H9 (cell line): ENCODE measurements around the gene CPEB2. TPM values are rescaled to one million over a fixed set of nuclear protein-coding genes. Genes with fewer than 3 reads are reported as not detected.

Source experiments
- DNase-seq: peaks from one replicate; pipeline ENCODE4 v3.0.0-alpha.2; 2017
- H2AFZ ChIP-seq: one replicate; pipeline ENCODE4 v1.6.1; 2013; ENCODE audit warnings: mild to moderate bottlenecking, low read length, control low read depth, moderate library complexity
- H2AK5ac ChIP-seq: 2 replicates; pipeline ENCODE4 v1.6.1; 2013; ENCODE audit warnings: low read length, control low read depth, mixed read lengths; ENCODE audit not compliant: insufficient read length
- H2BK120ac ChIP-seq: one replicate; pipeline ENCODE4 v1.6.1; 2013; ENCODE audit warnings: low read depth, mild to moderate bottlenecking, low read length, control low read depth, inconsistent platforms; ENCODE audit not compliant: poor library complexity, severe bottlenecking
- H2BK12ac ChIP-seq: 2 replicates; pipeline ENCODE4 v1.6.1; 2013; ENCODE audit warnings: low read length, control low read depth, mixed read lengths, low read depth; ENCODE audit not compliant: insufficient read length
- H2BK15ac ChIP-seq: 2 replicates; pipeline ENCODE4 v1.6.1; 2013; ENCODE audit warnings: low read depth, low read length, control low read depth
- H2BK20ac ChIP-seq: one replicate; pipeline ENCODE4 v1.6.1; 2013; ENCODE audit warnings: low read depth, mild to moderate bottlenecking, low read length, control low read depth, inconsistent platforms; ENCODE audit not compliant: poor library complexity, severe bottlenecking
- H2BK5ac ChIP-seq: 2 replicates; pipeline ENCODE4 v1.6.1; 2013; ENCODE audit warnings: low read length, control low read depth, mixed read lengths; ENCODE audit not compliant: insufficient read length
- H3K14ac ChIP-seq: 2 replicates; pipeline ENCODE4 v1.6.1; 2013; ENCODE audit warnings: low read length, control low read depth; ENCODE audit not compliant: insufficient read depth
- H3K18ac ChIP-seq: 2 replicates; pipeline ENCODE4 v1.6.1; 2013; ENCODE audit warnings: low read depth, mild to moderate bottlenecking, mixed read lengths, low read length, control low read depth; ENCODE audit not compliant: insufficient read length
- H3K23ac ChIP-seq: 2 replicates; pipeline ENCODE4 v1.6.1; 2013; ENCODE audit warnings: low read length, control low read depth, mixed read lengths, low read depth; ENCODE audit not compliant: insufficient read length
- H3K23me2 ChIP-seq: 2 replicates; pipeline ENCODE4 v1.6.1; 2013; ENCODE audit warnings: low read depth, mild to moderate bottlenecking, mixed read lengths, low read length, control low read depth; ENCODE audit not compliant: insufficient read length, poor library complexity, severe bottlenecking
- H3K27ac ChIP-seq: 2 replicates; pipeline ENCODE4 v1.5.1; 2013; ENCODE audit warnings: low read length, control low read depth, mixed read lengths, low read depth; ENCODE audit not compliant: insufficient read length
- H3K27me3 ChIP-seq: 2 replicates; pipeline ENCODE4 v1.6.1; 2013; ENCODE audit warnings: low read length, control low read depth, inconsistent platforms; ENCODE audit not compliant: insufficient read depth
- H3K4ac ChIP-seq: 2 replicates; pipeline ENCODE4 v1.6.1; 2013; ENCODE audit warnings: low read depth, mild to moderate bottlenecking, control low read depth, inconsistent platforms, low read length, moderate library complexity
- H3K4me1 ChIP-seq: 2 replicates; pipeline ENCODE4 v1.6.1; 2013; ENCODE audit warnings: low read length, control low read depth, inconsistent platforms; ENCODE audit not compliant: insufficient read depth
- H3K4me2 ChIP-seq: 2 replicates; pipeline ENCODE4 v1.6.1; 2013; ENCODE audit warnings: low read length, control low read depth, mixed read lengths; ENCODE audit not compliant: insufficient read length, insufficient read depth
- H3K56ac ChIP-seq: 2 replicates; pipeline ENCODE4 v1.6.1; 2013; ENCODE audit warnings: low read depth, mild to moderate bottlenecking, mixed read lengths, low read length, control low read depth; ENCODE audit not compliant: insufficient read length
- H3K79me1 ChIP-seq: 2 replicates; pipeline ENCODE4 v1.6.1; 2013; ENCODE audit warnings: low read depth, mild to moderate bottlenecking, moderate library complexity, low read length, control low read depth, inconsistent platforms; ENCODE audit not compliant: insufficient read depth, poor library complexity, severe bottlenecking
- H3K79me2 ChIP-seq: 2 replicates; pipeline ENCODE4 v1.6.1; 2013; ENCODE audit warnings: low read length, control low read depth, inconsistent platforms; ENCODE audit not compliant: insufficient read depth
- H3K9ac ChIP-seq: 2 replicates; pipeline ENCODE4 v1.6.1; 2013; ENCODE audit warnings: low read length, control low read depth, mixed read lengths; ENCODE audit not compliant: insufficient read length; ENCODE audit errors: extremely low read depth
- H3K9me3 ChIP-seq: one replicate; pipeline ENCODE4 v1.6.1; 2013; ENCODE audit warnings: low read depth, low read length, inconsistent platforms; ENCODE audit not compliant: control insufficient read depth
- H3T11ph ChIP-seq: one replicate; pipeline ENCODE4 v1.6.1; 2013; ENCODE audit warnings: mild to moderate bottlenecking, low read length, control low read depth, inconsistent platforms
- H4K20me1 ChIP-seq: one replicate; pipeline ENCODE4 v1.6.1; 2013; ENCODE audit not compliant: control insufficient read depth, insufficient read length, insufficient read depth
- H4K5ac ChIP-seq: 2 replicates; pipeline ENCODE4 v1.6.1; 2013; ENCODE audit warnings: low read depth, mild to moderate bottlenecking, mixed read lengths, low read length, control low read depth; ENCODE audit not compliant: insufficient read length
- H4K8ac ChIP-seq: replicated peaks from 2 replicates; pipeline ENCODE4 v1.6.1; 2013; ENCODE audit warnings: low read length, control low read depth, mixed read lengths, low read depth; ENCODE audit not compliant: insufficient read length
- H4K91ac ChIP-seq: 2 replicates; pipeline ENCODE4 v1.6.1; 2013; ENCODE audit warnings: low read depth, mild to moderate bottlenecking, moderate library complexity, mixed read lengths, low read length, control low read depth; ENCODE audit not compliant: insufficient read length
- H3K27ac Mint-ChIP-seq, 3 experiments: 2 replicates in 2 of 3; 3 replicates in 1 of 3; pipeline ENCODE4 v1.8.0; 2020 to 2021; ENCODE audit warnings: mixed read lengths in 3 of 3, mild to moderate bottlenecking in 1 of 3, moderate library complexity in 1 of 3
- H3K27me3 Mint-ChIP-seq: 2 replicates; pipeline ENCODE4 v1.8.0; 2021; ENCODE audit warnings: low read depth, mild to moderate bottlenecking, moderate library complexity, mixed read lengths
- H3K36me3 Mint-ChIP-seq, 3 experiments: 2 replicates in 2 of 3; 3 replicates in 1 of 3; pipeline ENCODE4 v1.8.0; 2020 to 2021; ENCODE audit warnings: low read depth in 3 of 3, mixed read lengths in 3 of 3; ENCODE audit not compliant: insufficient read depth in 1 of 3
- H3K4me1 Mint-ChIP-seq, 2 experiments: 2 replicates each; pipeline ENCODE4 v1.8.0; 2020; ENCODE audit warnings: mixed read lengths in 2 of 2
- H3K4me3 Mint-ChIP-seq, 2 experiments: 2 replicates in 1 of 2; 3 replicates in 1 of 2; pipeline ENCODE4 v1.8.0; 2020 to 2021; ENCODE audit warnings: mild to moderate bottlenecking in 2 of 2, mixed read lengths in 2 of 2, moderate library complexity in 1 of 2
- H3K9me3 Mint-ChIP-seq, 2 experiments: 2 replicates in 1 of 2; 3 replicates in 1 of 2; pipeline ENCODE4 v1.8.0; 2020; ENCODE audit warnings: mild to moderate bottlenecking in 2 of 2, mixed read lengths in 2 of 2, moderate library complexity in 1 of 2
- WGBS: extraction: QIAGEN DNeasy Blood & Tissue Kit; methylation state at CpG from one replicate; pipeline ENCODE4 v1.1.7; 2013; ENCODE audit warnings: missing lambda C conversion rate, low lambda C conversion rate, mixed read lengths; ENCODE audit not compliant: insufficient read length; ENCODE audit errors: extremely low coverage; 5-methylcytosine and 5-hydroxymethylcytosine counted together
- total RNA-seq: library from RNA; stranded (reverse); gene quantifications from 2 replicates; pipeline ENCODE4 v1.2.1, GENCODE V29; 2021
- TF ChIP-seq, protein P1 (sequence below): fragments of 200-600 bp; sonication (generic); conservative IDR thresholded peaks from 3 replicates; pipeline ENCODE4 v1.8.0; 2021; ENCODE audit warnings: antibody characterized with exemption, mild to moderate bottlenecking

Gene CPEB2
- total RNA-seq, 1 experiment from 2014 or later: 1.8 TPM

DNA sequence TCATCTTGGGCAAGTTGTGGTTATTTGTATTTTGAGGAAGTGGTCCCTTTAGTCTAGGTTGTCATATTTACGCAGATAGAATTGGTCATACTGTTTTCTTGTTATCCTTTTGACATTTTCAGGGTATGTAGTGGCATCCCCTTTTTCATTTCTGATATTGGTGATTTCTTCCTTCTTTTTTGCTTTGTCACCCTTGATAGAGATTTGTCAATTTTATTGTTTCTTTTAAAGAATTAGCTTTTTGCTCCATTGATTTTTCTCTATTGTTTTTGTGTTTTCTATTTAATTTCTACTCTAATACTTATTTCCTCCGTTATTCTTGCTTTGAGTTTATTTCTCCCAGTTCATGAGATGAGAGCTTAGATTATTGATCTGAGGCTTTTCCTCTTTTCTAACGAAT is 87.7 kb downstream of the CPEB2 start:
- no peak overlapping the region for H3K27ac Mint-ChIP-seq
- Histone ChIP-seq H3K9ac (no peak overlapping the region), H3K27me3 (no peaks in the 10 kb centered on the region), H3K4me1 (no peaks in the 10 kb centered on the region), H3K4ac (no peak overlapping the region), H4K5ac (no peak overlapping the region), H2BK20ac (no peak overlapping the region), H4K20me1 (no peaks in the 10 kb centered on the region), H2BK15ac (no peak overlapping the region), H2BK120ac (no peak overlapping the region), H3K27ac (no peak overlapping the region), H3K56ac (no peak overlapping the region), H3K9me3 (no peaks in the 10 kb centered on the region), H3T11ph (no peak overlapping the region), H4K8ac (no peak overlapping the region), H4K91ac (no peak overlapping the region), H3K4me2 (no peak overlapping the region), H2BK5ac (no peak overlapping the region), H2BK12ac (no peak overlapping the region), H2AFZ (no peak overlapping the region), H3K79me2 (no peaks in the 10 kb centered on the region), H3K23me2 (no peaks in the 10 kb centered on the region), H3K14ac (no peak overlapping the region), H3K79me1 (no peaks in the 10 kb centered on the region), H3K23ac (no peak overlapping the region), H2AK5ac (no peak overlapping the region), H3K18ac (no peak overlapping the region)
- WGBS: no CpG with 5 or more reads among the region's 3 CpGs
- DNase-seq: no peak
- TF ChIP-seq, protein P1, sequence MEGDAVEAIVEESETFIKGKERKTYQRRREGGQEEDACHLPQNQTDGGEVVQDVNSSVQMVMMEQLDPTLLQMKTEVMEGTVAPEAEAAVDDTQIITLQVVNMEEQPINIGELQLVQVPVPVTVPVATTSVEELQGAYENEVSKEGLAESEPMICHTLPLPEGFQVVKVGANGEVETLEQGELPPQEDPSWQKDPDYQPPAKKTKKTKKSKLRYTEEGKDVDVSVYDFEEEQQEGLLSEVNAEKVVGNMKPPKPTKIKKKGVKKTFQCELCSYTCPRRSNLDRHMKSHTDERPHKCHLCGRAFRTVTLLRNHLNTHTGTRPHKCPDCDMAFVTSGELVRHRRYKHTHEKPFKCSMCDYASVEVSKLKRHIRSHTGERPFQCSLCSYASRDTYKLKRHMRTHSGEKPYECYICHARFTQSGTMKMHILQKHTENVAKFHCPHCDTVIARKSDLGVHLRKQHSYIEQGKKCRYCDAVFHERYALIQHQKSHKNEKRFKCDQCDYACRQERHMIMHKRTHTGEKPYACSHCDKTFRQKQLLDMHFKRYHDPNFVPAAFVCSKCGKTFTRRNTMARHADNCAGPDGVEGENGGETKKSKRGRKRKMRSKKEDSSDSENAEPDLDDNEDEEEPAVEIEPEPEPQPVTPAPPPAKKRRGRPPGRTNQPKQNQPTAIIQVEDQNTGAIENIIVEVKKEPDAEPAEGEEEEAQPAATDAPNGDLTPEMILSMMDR: no peak
- peaks cover 7 to 26% (median 11%) of the 10 kb centered on the region in 3 experiments; a peak in 6 of 7 replicates for H3K36me3 Mint-ChIP-seq
- H3K4me3 Mint-ChIP-seq: no peak overlapping the region
- peaks cover 23 to 27% of the 10 kb centered on the region in 2 experiments for H3K9me3 Mint-ChIP-seq
- peaks cover 5 to 8% of the 10 kb centered on the region in 2 experiments for H3K4me1 Mint-ChIP-seq
- H3K27me3 Mint-ChIP-seq: peaks cover 4% of the 10 kb centered on the region
